Naive thymus-derived CD8-positive, alpha-beta T cell (primary cell): Measurements from ENCODE around the gene ARL15. TPM values are rescaled to one million over a fixed set of nuclear protein-coding genes. Genes with fewer than 3 reads are reported as not detected.
A peak's percentile ranks its signal among the peaks of the same experiment; 100 is the strongest.

Experiments
- ATAC-seq, 2 donors: fragments of 150-1000 bp; cut with Tn5 transposase in 1 of 2; sonication (Bioruptor Pico), chemical (Tn5 transposase) in 1 of 2; 1 replicate in 1 of 2; 2 replicates in 1 of 2; pipeline ENCODE4 v1.10.0; 2021; ENCODE audit warnings: mild to moderate bottlenecking in 2 of 2, moderate library complexity in 2 of 2
- POLR2A ChIA-PET: fragments of 350-600 bp; sonication (Branson Sonifier 250); formaldehyde crosslinking; loops from one replicate; lab custom pipeline; 2021; ENCODE audit warnings: antibody characterized with exemption; lab: Charles Lee
- DNase-seq, 10 donors: peaks; one replicate each; pipeline versions ENCODE4 v3.0.0 to v3.0.0-alpha.2; 2020 to 2022
- H3K27ac Mint-ChIP-seq, 10 donors: one replicate each; pipeline ENCODE4 v1.8.0; 2020 to 2022; ENCODE audit warnings: mild to moderate bottlenecking in 10 of 10, mixed read lengths in 10 of 10, moderate library complexity in 4 of 10, inconsistent platforms in 1 of 10
- H3K27me3 Mint-ChIP-seq, 5 donors: one replicate each; pipeline ENCODE4 v1.8.0; 2021 to 2022; ENCODE audit warnings: mixed read lengths in 5 of 5
- H3K36me3 Mint-ChIP-seq, 3 donors: one replicate each; pipeline ENCODE4 v1.8.0; 2020 to 2022; ENCODE audit warnings: mixed read lengths in 3 of 3, mild to moderate bottlenecking in 2 of 3, inconsistent platforms in 1 of 3
- H3K4me1 Mint-ChIP-seq, 4 donors: one replicate each; pipeline ENCODE4 v1.8.0; 2021 to 2022; ENCODE audit warnings: mixed read lengths in 4 of 4
- H3K4me3 Mint-ChIP-seq, 10 donors: one replicate each; pipeline ENCODE4 v1.8.0; 2020 to 2022; ENCODE audit warnings: mild to moderate bottlenecking in 10 of 10, mixed read lengths in 10 of 10, moderate library complexity in 6 of 10, inconsistent platforms in 1 of 10
- H3K9me3 Mint-ChIP-seq, 9 donors: one replicate each; pipeline ENCODE4 v1.8.0; 2020 to 2022; ENCODE audit warnings: mixed read lengths in 9 of 9, mild to moderate bottlenecking in 3 of 9, inconsistent platforms in 1 of 9, moderate library complexity in 1 of 9
- polyA plus RNA-seq, 3 donors: library from polyadenylated mRNA; unstranded; fragments of 300-500 nt; fragmentation: Illumina TruSeq; gene quantifications; one replicate each; pipeline ENCODE4 v1.2.3, GENCODE V29; 2021
- total RNA-seq, 8 experiments: library from RNA in 2 of 8; stranded (reverse) in 2 of 8; gene quantifications; one replicate each; pipeline ENCODE4 v1.2.3 and lab custom pipeline; 2021 to 2026

ARL15 gene
- total and polyA plus RNA-seq, 5 experiments from 2014 or later, result 9.9 to 15.2 (median 12.4) TPM

DNA sequence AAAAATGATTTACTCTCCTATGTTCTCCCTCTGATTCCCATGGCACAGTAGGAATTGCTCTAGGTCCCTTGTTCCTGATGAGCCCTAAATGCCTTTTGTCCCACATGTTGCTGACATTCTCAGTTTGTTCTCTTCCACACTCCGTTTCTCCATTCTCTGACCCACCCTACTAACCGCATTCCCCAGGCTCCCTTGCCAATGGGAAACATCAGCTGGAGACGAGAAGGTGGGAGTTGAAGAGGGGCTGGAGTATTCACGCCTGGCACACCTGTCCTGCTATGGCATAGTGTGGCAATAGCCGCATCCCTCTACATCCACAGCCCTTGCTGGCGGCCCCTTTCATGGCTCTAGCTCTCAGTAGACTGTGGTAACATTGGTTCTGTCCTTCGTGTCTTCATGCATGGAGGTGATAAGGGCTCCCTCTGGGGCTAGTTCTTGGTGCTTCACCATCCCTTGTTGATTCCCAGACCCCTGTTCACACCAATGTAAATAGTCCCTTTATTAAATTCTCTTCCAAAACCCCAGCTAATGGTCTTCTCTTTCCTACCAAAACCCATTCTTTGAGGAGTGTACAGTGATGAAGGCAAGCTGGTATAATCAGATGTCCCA lies 16.4 kb upstream of the ARL15 start:
- Mint-ChIP-seq H3K9me3 (no peaks in the 10 kb centered on the region), H3K4me1 (no peaks in the 10 kb centered on the region), H3K27me3 (peaks cover 7 to 40% (median 16%) of the 10 kb centered on the region in 5 donors), H3K27ac (no peak overlapping the region), H3K36me3 (peaks cover 0 to 5% (median 0%) of the 10 kb centered on the region in 3 donors), H3K4me3 (no peak overlapping the region)
- DNase-seq, result no peak
- POLR2A ChIA-PET, result no interaction called here
- no peak for ATAC-seq

DNA sequence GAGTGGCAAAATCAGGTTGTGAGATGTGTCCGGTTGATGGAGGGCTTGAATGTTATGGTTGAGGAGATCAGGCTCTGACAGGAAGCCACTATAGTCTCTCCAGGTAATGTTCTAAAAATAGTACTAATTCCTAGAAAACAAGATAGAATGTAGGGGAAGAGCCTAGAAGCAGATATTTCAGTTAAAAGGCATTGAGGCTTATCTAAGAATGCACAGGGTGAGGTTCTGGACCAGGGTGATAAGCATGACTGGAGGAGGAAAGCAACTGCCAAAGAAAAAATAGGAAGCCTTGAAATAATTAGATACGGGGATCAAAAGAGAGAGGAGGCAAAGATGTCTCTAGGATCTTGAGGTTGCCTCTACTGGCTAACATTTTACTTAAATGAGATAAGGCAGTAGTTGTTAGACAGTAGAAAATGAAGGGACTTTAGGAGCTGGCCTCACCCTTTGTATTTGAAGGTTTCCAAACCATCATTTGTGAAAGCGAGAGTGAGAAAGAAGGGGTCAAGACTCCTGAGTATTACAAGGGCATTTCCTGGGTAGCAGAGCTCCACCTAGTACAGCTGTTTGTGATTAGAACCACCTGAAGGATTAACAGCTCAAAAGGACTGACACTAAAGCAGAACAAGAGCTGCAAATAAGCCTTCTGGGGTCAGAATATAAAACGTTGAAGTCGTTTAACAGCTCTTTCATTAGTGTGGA lies 15.4 kb upstream of the ARL15 start:
- H3K36me3 Mint-ChIP-seq, result peaks cover 0 to 5% (median 0%) of the 10 kb centered on the region in 3 donors
- ATAC-seq (no peak), DNase-seq (no peak)
- no peaks in the 10 kb centered on the region for H3K9me3 Mint-ChIP-seq
- no peaks in the 10 kb centered on the region for H3K4me1 Mint-ChIP-seq
- POLR2A ChIA-PET, result interaction anchor here (0.6 kb wide), 1 partner anchor 208 kb away, joined by 3 read pairs; no protein-coding TSS in a partner anchor
- H3K27ac Mint-ChIP-seq, result no peak overlapping the region
- H3K27me3 Mint-ChIP-seq, result peaks cover 10 to 40% (median 12%) of the 10 kb centered on the region in 5 donors
- H3K4me3 Mint-ChIP-seq, result no peak overlapping the region

- POLR2A ChIA-PET, result no interaction called here
- Mint-ChIP-seq H3K27me3 (peaks cover 12 to 45% (median 13%) of the 10 kb centered on the region in 5 donors), H3K9me3 (no peaks in the 10 kb centered on the region), H3K4me3 (no peak overlapping the region), H3K4me1 (no peaks in the 10 kb centered on the region), H3K36me3 (peaks cover 0 to 5% (median 0%) of the 10 kb centered on the region in 3 donors), H3K27ac (no peak overlapping the region)
- DNase-seq (no peak), ATAC-seq (no peak)
These were observed 14.9 kb upstream of the ARL15 start for GRCh38 chr5:54325272-54325609.

DNA sequence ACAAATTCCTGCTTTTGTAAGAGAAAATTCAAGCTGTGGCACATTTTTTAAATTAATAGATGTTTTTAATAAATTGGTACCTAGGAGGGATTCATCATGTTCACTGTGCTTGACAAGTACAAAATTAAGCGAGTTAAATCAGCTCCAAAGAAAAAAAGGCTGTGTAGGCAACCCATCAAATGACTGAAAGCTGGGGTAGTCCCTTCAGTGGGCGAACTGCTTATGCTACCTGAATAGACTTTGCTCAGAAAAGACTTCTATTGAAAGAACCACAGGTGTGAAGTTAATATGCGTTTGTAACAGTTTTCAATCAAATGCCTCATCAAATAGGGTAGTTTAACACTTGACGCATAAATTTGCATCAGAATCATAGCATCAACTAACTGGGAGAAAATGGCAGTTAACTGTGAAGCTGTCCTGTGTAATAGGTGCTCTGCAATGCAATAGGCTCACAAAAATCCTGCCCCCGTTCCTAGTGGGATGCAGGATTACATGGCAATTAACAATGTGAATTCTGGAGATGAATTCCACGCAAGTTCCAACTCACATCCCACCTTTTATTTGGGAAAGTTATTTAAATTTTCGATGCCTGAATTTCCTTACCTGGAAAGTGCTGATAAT lies 14.4 kb upstream of the ARL15 start:
- Mint-ChIP-seq H3K27me3 (peaks cover 14 to 46% (median 17%) of the 10 kb centered on the region in 5 donors), H3K36me3 (peaks cover 0 to 5% (median 0%) of the 10 kb centered on the region in 3 donors), H3K4me1 (no peaks in the 10 kb centered on the region), H3K27ac (no peak overlapping the region), H3K4me3 (no peak overlapping the region), H3K9me3 (no peaks in the 10 kb centered on the region)
- POLR2A ChIA-PET, result no interaction called here
- DNase-seq, result no peak
- ATAC-seq, result no peak

GRCh38 chr5:54323495-54323894 lies 13.1 kb upstream of the ARL15 start:
- Mint-ChIP-seq H3K4me1 (no peaks in the 10 kb centered on the region), H3K27ac (no peak overlapping the region), H3K9me3 (no peaks in the 10 kb centered on the region), H3K36me3 (no peaks in the 10 kb centered on the region), H3K27me3 (peaks cover 8 to 39% (median 25%) of the 10 kb centered on the region in 5 donors), H3K4me3 (no peak overlapping the region)
- ATAC-seq (no peak), DNase-seq (no peak)
- POLR2A ChIA-PET, result interaction anchor here (1.1 kb wide), 1 partner anchor 13 kb away, joined by 3 read pairs; the partner anchor contains the start of gene ARL15

DNA sequence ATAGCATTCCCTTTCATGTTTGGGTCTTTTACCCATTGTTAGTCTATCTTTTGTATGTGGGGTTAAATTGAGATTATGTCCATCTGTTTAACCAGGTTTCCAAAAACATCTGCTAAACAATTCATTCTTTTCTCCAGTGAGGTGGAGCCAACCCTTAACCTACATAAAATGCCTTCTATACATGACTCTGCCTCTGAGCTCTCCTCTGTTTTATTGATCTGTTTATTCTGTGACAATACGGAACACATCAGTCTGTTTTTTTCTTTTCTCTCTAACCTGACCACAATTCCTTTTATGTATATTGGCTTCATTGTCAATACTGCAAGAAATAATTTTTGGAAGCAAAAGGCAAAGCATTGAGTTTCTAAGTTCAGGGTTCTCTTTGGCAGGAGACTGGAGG lies 9.9 kb upstream of the ARL15 start:
- Mint-ChIP-seq H3K4me3 (no peak overlapping the region), H3K9me3 (no peaks in the 10 kb centered on the region), H3K4me1 (no peaks in the 10 kb centered on the region), H3K27ac (no peak overlapping the region), H3K27me3 (peaks cover 4 to 51% (median 32%) of the 10 kb centered on the region in 5 donors), H3K36me3 (no peaks in the 10 kb centered on the region)
- POLR2A ChIA-PET, result no interaction called here
- DNase-seq, result no peak
- no peak for ATAC-seq

GRCh38 chr5:54317511-54318260 lies 7.3 kb upstream of the ARL15 start:
- no peak for ATAC-seq
- Mint-ChIP-seq H3K9me3 (no peaks in the 10 kb centered on the region), H3K36me3 (no peaks in the 10 kb centered on the region), H3K4me3 (no peak overlapping the region), H3K4me1 (no peaks in the 10 kb centered on the region), H3K27ac (no peak overlapping the region), H3K27me3 (peaks cover 7 to 61% (median 41%) of the 10 kb centered on the region in 5 donors)
- POLR2A ChIA-PET, result no interaction called here
- no peak for DNase-seq

GRCh38 chr5:54315736-54316528 lies 5.6 kb upstream of the ARL15 start:
- DNase-seq, result no peak
- Mint-ChIP-seq H3K27me3 (peaks cover 7 to 54% (median 38%) of the 10 kb centered on the region in 5 donors), H3K4me3 (no peak overlapping the region), H3K27ac (no peak overlapping the region), H3K4me1 (peaks cover 0 to 4% (median 0%) of the 10 kb centered on the region in 4 donors), H3K9me3 (no peaks in the 10 kb centered on the region), H3K36me3 (no peaks in the 10 kb centered on the region)
- POLR2A ChIA-PET, result no interaction called here
- ATAC-seq, result no peak

DNA sequence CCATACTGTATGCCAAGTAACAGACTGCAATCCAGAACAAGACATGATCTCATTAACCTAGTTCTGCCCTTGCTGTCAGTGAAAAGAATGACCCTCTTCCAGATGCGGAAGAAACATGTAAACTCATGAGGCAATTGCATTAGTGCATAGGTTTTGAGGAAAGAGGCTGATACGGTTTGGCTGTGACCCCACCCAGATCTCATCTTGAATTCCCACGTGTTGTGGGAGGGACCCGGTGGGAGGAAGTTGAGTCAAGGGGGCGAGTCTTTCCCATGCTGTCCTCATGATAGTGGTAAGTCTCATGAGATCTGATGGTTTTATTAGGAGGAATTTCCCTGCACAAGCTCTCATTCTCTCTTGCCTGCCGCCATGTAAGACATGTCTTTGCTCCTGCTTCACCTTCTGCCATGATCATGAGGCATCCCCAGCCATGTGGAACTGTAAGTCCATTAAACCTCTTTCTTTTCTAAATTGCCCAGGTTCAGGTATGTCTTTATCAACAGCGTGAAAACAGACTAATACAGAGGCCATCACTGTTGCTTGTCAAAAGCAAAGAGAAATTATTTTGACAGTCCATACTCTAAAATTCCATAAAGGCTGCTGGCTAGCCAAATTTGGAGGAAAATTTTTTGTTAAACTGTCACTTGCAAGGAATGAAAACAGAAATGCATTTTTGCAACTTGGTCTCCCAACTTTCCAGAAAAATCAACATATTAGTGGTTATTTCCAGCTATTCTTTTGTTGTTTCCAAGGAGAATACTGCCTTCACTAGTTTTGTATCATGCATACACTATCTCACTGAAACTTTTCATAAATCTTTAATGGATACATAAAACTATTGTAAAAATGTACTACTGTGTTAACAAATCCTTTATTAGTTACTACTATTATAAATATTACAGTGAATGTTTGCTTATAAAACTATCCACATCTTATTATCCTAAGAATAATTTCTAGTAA lies 3.2 kb upstream of the ARL15 start:
- no peak for ATAC-seq
- peaks cover 6 to 37% (median 23%) of the 10 kb centered on the region in 5 donors for H3K27me3 Mint-ChIP-seq
- H3K4me1 Mint-ChIP-seq, result peaks cover 8 to 17% (median 13%) of the 10 kb centered on the region in 4 donors
- POLR2A ChIA-PET, result interaction anchor here (0.5 kb wide), 1 partner anchor 9 kb away, joined by 3 read pairs; no protein-coding TSS in a partner anchor
- no peak overlapping the region for H3K27ac Mint-ChIP-seq
- no peak for DNase-seq
- H3K4me3 Mint-ChIP-seq, result no peak overlapping the region
- H3K9me3 Mint-ChIP-seq, result peaks cover 0 to 1% (median 0%) of the 10 kb centered on the region in 9 donors
- no peaks in the 10 kb centered on the region for H3K36me3 Mint-ChIP-seq

DNA sequence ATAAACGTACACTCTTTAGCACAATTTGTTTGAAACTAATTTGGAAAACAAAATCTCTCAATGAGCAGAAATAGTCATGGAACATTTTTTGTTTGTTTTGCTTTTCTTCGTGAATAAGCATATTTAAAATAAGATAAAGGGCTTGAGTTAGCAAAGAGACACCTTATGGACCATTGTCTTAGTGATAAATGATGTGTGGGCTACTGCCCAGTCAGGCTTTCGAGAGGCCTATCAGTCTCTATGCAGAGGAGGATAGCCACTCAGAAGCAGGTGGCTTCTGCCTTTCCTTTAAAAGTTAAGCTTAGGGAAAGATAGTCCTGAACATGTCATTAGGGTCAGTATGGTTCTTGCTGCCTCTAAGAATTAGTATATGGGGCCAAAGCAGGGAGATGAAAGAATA lies 2.1 kb upstream of the ARL15 start:
- no peak for DNase-seq
- peaks cover 4 to 32% (median 17%) of the 10 kb centered on the region in 5 donors for H3K27me3 Mint-ChIP-seq
- POLR2A ChIA-PET, result no interaction called here
- H3K36me3 Mint-ChIP-seq, result no peaks in the 10 kb centered on the region
- no peak overlapping the region for H3K27ac Mint-ChIP-seq
- H3K4me1 Mint-ChIP-seq, result peaks cover 13 to 25% (median 17%) of the 10 kb centered on the region in 4 donors
- peaks cover 0 to 1% (median 0%) of the 10 kb centered on the region in 9 donors for H3K9me3 Mint-ChIP-seq
- H3K4me3 Mint-ChIP-seq, result peak overlapping the region in 8 of 10 donors; percentile 25 to 99 (median 93)
- ATAC-seq, result no peak

DNA sequence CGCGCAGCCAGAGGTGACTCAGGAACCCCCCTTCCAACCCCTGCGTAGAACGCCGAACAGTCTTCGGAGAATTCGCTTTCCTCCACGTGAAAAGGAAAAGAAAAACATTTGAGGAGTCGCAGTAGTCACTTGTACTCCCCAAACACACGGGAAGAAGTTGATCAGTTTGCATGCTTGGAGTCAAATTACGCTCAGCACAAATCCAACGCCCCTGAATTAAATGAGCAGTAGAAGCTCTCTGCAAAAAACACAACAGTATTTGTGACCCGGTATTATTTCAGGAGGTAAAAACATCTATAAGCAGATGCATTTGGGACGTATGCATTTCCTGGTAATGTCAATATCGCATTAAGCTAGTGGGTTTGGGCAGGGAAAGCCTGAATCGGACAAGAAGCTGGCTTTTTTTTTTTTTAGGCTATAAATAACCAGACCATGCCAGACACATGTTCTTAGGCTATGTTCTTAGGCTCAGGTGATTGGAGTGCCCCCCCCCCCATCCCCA lies 854 bp upstream of the ARL15 start:
- ATAC-seq (no peak), DNase-seq (peak in 3 of 10 donors; percentile 5 to 26 (median 22))
- Mint-ChIP-seq H3K27ac (peak overlapping the region; percentile 93 to 98 (median 96)), H3K27me3 (peaks cover 4 to 20% (median 11%) of the 10 kb centered on the region in 5 donors), H3K36me3 (no peaks in the 10 kb centered on the region), H3K4me3 (peak overlapping the region; percentile 89 to 99 (median 95)), H3K9me3 (peaks cover 0 to 1% (median 0%) of the 10 kb centered on the region in 9 donors), H3K4me1 (peaks cover 13 to 33% (median 29%) of the 10 kb centered on the region in 4 donors)
- POLR2A ChIA-PET, result interaction anchor here (0.6 kb wide), 1 partner anchor 996 kb away, joined by 3 read pairs; the partner anchor contains the start of genes DHX29 and MTREX
